ENCODE results near the gene NEMP1.

GRCh38 chr12:57010627-57011247 is 67.9 kb downstream of the NEMP1 start:
- TF ChIP-seq CTCF (IDR thresholded peaks at IDR 0.05; ENCODE audit: insufficient read depth, low read length, poor library complexity, severe bottlenecking) (no peak), EZH2phosphoT487 (conservative IDR thresholded peaks at IDR 0.05; ENCODE audit: low read length) (no peak)

All from SU-DHL-6 (cell line).